Activated naive CD8-positive, alpha-beta T cell treated with anti-CD3 and anti-CD28 coated beads, Interleukin-2, amount 50 U/mL, for 24 hours (primary cell): Measurements from ENCODE around the gene LMO7.

Experiments
- ATAC-seq: fragments of 150-1000 bp; cut with Tn5 transposase; one replicate; pipeline ENCODE4 v1.10.0; 2021
- DNase-seq: peaks from one replicate; pipeline ENCODE4 v3.0.0; 2021
- H3K27ac Mint-ChIP-seq: one replicate; pipeline ENCODE4 v1.8.0; 2021; ENCODE audit warnings: mild to moderate bottlenecking, mixed read lengths
- H3K27me3 Mint-ChIP-seq: one replicate; pipeline ENCODE4 v1.8.0; 2021; ENCODE audit warnings: mixed read lengths
- H3K36me3 Mint-ChIP-seq: one replicate; pipeline ENCODE4 v1.8.0; 2021; ENCODE audit warnings: low read depth, mixed read lengths
- H3K4me1 Mint-ChIP-seq: one replicate; pipeline ENCODE4 v1.8.0; 2021; ENCODE audit warnings: mixed read lengths
- H3K4me3 Mint-ChIP-seq: one replicate; pipeline ENCODE4 v1.8.0; 2021; ENCODE audit warnings: mild to moderate bottlenecking, moderate library complexity, mixed read lengths
- H3K9me3 Mint-ChIP-seq: one replicate; pipeline ENCODE4 v1.8.0; 2021; ENCODE audit warnings: mixed read lengths

The LMO7 gene

DNA sequence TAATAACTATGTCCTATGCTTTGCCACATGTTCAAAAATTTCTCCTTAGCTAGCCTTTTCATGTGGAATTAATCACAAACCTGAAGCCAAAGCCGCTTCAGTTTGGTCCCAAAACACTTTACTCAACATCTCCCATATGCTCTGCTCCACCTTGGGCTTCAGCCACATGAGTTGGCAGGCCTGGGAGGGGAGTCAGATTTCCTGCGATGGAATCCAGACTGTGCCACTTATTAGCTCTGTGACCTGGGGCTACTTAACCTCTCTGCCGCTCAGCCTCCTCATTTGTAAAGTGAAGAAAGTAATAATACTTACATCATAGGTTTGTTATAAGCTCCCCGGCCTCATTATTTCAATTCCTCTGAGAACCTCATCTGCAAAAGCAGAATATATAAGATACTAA lies 272.0 kb downstream of the LMO7 start:
- H3K36me3 Mint-ChIP-seq = no peaks in the 10 kb centered on the region
- H3K27ac Mint-ChIP-seq = no peak overlapping the region
- H3K27me3 Mint-ChIP-seq = no peaks in the 10 kb centered on the region
- H3K9me3 Mint-ChIP-seq = no peaks in the 10 kb centered on the region
- no peak for DNase-seq
- no peaks in the 10 kb centered on the region for H3K4me1 Mint-ChIP-seq
- no peak overlapping the region for H3K4me3 Mint-ChIP-seq
- no peak for ATAC-seq
